ENCODE results near the gene MFAP4. TPM values are rescaled to one million over a fixed set of nuclear protein-coding genes. Genes with fewer than 3 reads are reported as not detected.

The MFAP4 gene
- total RNA-seq, 1 experiment from 2014 or later: 1.5 TPM

GRCh38 chr17:19342611-19343255 lies 44.3 kb downstream of the MFAP4 start:
- no peaks in the 10 kb centered on the region for H3K79me2 ChIP-seq (ENCODE audit: insufficient read depth, low read length)
- H2BK5ac ChIP-seq (ENCODE audit: insufficient read length, low read length): no peak overlapping the region
- no peak for TF ChIP-seq CTCF (conservative IDR thresholded peaks at IDR 0.05)
- H3K14ac ChIP-seq (ENCODE audit: insufficient read depth, low read length): no peak overlapping the region
- H3K36me3 Mint-ChIP-seq (ENCODE audit: insufficient read depth in 1 of 3, low read depth in 3 of 3): peaks cover 6 to 12% (median 11%) of the 10 kb centered on the region in 3 experiments; a peak in 6 of 7 replicates
- no peak overlapping the region for H3K4me2 ChIP-seq (ENCODE audit: insufficient read depth, insufficient read length, low read length)
- H3K9ac ChIP-seq (ENCODE audit: extremely low read depth, insufficient read length, low read length): no peak overlapping the region
- peaks cover 7% of the 10 kb centered on the region; the same call in 1 of the 2 replicates for H3K4me1 ChIP-seq (ENCODE audit: insufficient read depth, low read length)
- no peak overlapping the region for H2BK15ac ChIP-seq (ENCODE audit: low read depth, low read length)
- no peaks in the 10 kb centered on the region for H3K27me3 Mint-ChIP-seq (ENCODE audit: low read depth)
- no peak overlapping the region for H2BK20ac ChIP-seq (ENCODE audit: low read depth, low read length, poor library complexity, severe bottlenecking)
- H2BK120ac ChIP-seq (ENCODE audit: low read depth, low read length, poor library complexity, severe bottlenecking): no peak overlapping the region
- H4K8ac ChIP-seq (replicated peaks; ENCODE audit: insufficient read length, low read depth, low read length): no peak overlapping the region
- WGBS (ENCODE audit: extremely low coverage, insufficient read length, low lambda C conversion rate): no CpG with 5 or more reads among the region's 7 CpGs
- no peaks in the 10 kb centered on the region for H4K20me1 ChIP-seq (ENCODE audit: control insufficient read depth, insufficient read depth, insufficient read length)
- H2AK5ac ChIP-seq (ENCODE audit: insufficient read length, low read length): no peak overlapping the region
- H4K91ac ChIP-seq (ENCODE audit: insufficient read length, low read depth, low read length): no peak overlapping the region
- peak; percentile 29 for DNase-seq
- H3K18ac ChIP-seq (ENCODE audit: insufficient read length, low read depth, low read length): no peak overlapping the region
- H3K79me1 ChIP-seq (ENCODE audit: insufficient read depth, low read depth, low read length, poor library complexity, severe bottlenecking): no peaks in the 10 kb centered on the region
- H3T11ph ChIP-seq (ENCODE audit: low read length): no peak overlapping the region
- H3K27me3 ChIP-seq (ENCODE audit: insufficient read depth, low read length): no peaks in the 10 kb centered on the region
- no peak overlapping the region for H3K4me3 Mint-ChIP-seq
- H3K9me3 ChIP-seq (ENCODE audit: control insufficient read depth, low read depth, low read length): no peaks in the 10 kb centered on the region
- H3K27ac ChIP-seq (ENCODE audit: insufficient read length, low read depth, low read length): no peak overlapping the region
- no peak overlapping the region for H3K23ac ChIP-seq (ENCODE audit: insufficient read length, low read depth, low read length)
- H3K27ac Mint-ChIP-seq: no peak overlapping the region
- no peaks in the 10 kb centered on the region for H3K23me2 ChIP-seq (ENCODE audit: insufficient read length, low read depth, low read length, poor library complexity, severe bottlenecking)
- peaks cover 28 to 34% of the 10 kb centered on the region in 2 experiments for H3K4me1 Mint-ChIP-seq
- H4K5ac ChIP-seq (ENCODE audit: insufficient read length, low read depth, low read length): no peak overlapping the region
- no peak overlapping the region for H2AFZ ChIP-seq (ENCODE audit: low read length)
- H3K9me3 Mint-ChIP-seq: no peaks in the 10 kb centered on the region
- H2BK12ac ChIP-seq (ENCODE audit: insufficient read length, low read depth, low read length): no peak overlapping the region
- no peak overlapping the region for H3K56ac ChIP-seq (ENCODE audit: insufficient read length, low read depth, low read length)
- H3K4ac ChIP-seq (ENCODE audit: low read depth, low read length): no peak overlapping the region

All from H9 (cell line).